PFSK-1 (cell line): ENCODE data around the gene PLOD3. TPM values are rescaled to one million over a fixed set of nuclear protein-coding genes. Genes with fewer than 3 reads are reported as not detected.

Source experiments
- FOXP2 ChIP-seq: optimal IDR thresholded peaks from 2 replicates; pipeline ENCODE3; 2011; ENCODE audit warnings: borderline replicate concordance, control low read depth, inconsistent platforms; ENCODE audit not compliant: insufficient read depth; ENCODE audit errors: extremely low read length, extremely low read depth
- POLR2AphosphoS5 ChIP-seq: IDR thresholded peaks from 2 replicates; pipeline ENCODE4 v1.6.1; 2012; ENCODE audit warnings: low read depth, mild to moderate bottlenecking, control low read depth, low read length, moderate library complexity
- SIN3A ChIP-seq: IDR thresholded peaks from 2 replicates; pipeline ENCODE4 v1.6.1; 2012; ENCODE audit warnings: mild to moderate bottlenecking, low read length, moderate library complexity, borderline replicate concordance; ENCODE audit not compliant: insufficient read depth
- TAF1 ChIP-seq: IDR thresholded peaks from 2 replicates; pipeline ENCODE4 v1.6.1; 2012; ENCODE audit warnings: low read length, control low read depth, borderline replicate concordance; ENCODE audit not compliant: insufficient read depth
- polyA plus RNA-seq: library from polyadenylated mRNA; unstranded; fragments of >200 nt; gene quantifications from one replicate; pipeline ENCODE4 v1.2.1, GENCODE V29; 2012; ENCODE audit warnings: low read depth, missing spikeins; ENCODE audit not compliant: insufficient read length
- TF ChIP-seq, protein P1 (sequence below), 2 experiments: IDR thresholded peaks; 2 replicates each; pipeline versions ENCODE4 v1.6.1 to v1.8.0; 2011 to 2012; ENCODE audit warnings: low read depth in 2 of 2, low read length in 2 of 2, control low read depth in 1 of 2, inconsistent platforms in 1 of 2, mild to moderate bottlenecking in 1 of 2, moderate library complexity in 1 of 2; ENCODE audit not compliant: insufficient read depth in 1 of 2

PLOD3 gene, protein sequence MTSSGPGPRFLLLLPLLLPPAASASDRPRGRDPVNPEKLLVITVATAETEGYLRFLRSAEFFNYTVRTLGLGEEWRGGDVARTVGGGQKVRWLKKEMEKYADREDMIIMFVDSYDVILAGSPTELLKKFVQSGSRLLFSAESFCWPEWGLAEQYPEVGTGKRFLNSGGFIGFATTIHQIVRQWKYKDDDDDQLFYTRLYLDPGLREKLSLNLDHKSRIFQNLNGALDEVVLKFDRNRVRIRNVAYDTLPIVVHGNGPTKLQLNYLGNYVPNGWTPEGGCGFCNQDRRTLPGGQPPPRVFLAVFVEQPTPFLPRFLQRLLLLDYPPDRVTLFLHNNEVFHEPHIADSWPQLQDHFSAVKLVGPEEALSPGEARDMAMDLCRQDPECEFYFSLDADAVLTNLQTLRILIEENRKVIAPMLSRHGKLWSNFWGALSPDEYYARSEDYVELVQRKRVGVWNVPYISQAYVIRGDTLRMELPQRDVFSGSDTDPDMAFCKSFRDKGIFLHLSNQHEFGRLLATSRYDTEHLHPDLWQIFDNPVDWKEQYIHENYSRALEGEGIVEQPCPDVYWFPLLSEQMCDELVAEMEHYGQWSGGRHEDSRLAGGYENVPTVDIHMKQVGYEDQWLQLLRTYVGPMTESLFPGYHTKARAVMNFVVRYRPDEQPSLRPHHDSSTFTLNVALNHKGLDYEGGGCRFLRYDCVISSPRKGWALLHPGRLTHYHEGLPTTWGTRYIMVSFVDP
- 619 TPM for polyA plus RNA-seq

DNA sequence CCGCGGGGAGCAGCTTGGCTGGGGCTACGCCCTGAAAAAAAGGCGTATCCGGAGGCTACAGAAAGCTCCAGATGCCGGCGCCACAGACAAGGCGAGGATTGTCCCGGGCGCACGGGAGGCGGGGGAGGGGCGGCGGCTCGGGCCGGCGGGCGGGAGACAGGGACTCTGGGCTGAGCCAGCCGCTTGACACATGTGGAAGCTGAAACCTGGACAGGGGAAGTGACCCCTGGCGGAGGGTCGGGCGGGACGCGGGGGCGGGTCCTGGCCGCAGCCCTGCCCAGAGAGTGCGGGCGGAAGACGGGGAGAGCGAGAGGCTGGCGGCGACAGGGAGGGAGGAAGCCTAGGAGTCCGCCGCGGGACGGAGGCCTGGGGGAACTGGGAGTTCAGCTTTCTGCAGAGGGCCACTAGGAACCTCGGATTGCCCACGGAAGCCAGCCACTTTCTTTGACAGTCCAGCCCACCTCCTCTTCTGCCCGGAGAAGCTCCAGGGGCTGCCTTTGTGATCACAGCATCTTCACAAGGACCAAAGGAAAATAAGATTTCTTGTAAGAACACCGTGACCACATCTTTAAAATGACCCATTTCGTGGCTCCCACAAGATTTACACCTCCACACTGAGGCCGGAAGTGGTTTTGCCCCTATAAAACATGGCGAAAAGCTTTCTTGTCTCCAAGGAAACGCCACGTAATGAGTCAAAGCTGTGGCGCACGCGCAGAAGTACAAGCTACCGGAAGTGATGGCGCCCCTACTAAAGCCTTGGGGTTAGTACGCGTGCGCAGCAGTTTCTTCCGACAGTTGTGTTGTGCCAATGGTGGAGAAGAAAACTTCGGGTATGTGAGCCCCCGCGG, at the start of gene PLOD3, which contains the start of gene ZNHIT1:
PLOD3 (minus strand) TSS at position 194 of the 848 bp plus-strand sequence. CDS start 307 bp downstream, outside the sequence.
ZNHIT1 (plus strand) TSS at position 778 of the 848 bp plus-strand sequence; CDS start at position 809, 31 bp downstream.
- TF ChIP-seq TAF1, result 0 out of 2 replicates have a peak, but pooled peaks have one; percentile 52
- TF ChIP-seq FOXP2, result peak; percentile 89
- TF ChIP-seq, protein P1, sequence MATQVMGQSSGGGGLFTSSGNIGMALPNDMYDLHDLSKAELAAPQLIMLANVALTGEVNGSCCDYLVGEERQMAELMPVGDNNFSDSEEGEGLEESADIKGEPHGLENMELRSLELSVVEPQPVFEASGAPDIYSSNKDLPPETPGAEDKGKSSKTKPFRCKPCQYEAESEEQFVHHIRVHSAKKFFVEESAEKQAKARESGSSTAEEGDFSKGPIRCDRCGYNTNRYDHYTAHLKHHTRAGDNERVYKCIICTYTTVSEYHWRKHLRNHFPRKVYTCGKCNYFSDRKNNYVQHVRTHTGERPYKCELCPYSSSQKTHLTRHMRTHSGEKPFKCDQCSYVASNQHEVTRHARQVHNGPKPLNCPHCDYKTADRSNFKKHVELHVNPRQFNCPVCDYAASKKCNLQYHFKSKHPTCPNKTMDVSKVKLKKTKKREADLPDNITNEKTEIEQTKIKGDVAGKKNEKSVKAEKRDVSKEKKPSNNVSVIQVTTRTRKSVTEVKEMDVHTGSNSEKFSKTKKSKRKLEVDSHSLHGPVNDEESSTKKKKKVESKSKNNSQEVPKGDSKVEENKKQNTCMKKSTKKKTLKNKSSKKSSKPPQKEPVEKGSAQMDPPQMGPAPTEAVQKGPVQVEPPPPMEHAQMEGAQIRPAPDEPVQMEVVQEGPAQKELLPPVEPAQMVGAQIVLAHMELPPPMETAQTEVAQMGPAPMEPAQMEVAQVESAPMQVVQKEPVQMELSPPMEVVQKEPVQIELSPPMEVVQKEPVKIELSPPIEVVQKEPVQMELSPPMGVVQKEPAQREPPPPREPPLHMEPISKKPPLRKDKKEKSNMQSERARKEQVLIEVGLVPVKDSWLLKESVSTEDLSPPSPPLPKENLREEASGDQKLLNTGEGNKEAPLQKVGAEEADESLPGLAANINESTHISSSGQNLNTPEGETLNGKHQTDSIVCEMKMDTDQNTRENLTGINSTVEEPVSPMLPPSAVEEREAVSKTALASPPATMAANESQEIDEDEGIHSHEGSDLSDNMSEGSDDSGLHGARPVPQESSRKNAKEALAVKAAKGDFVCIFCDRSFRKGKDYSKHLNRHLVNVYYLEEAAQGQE (IDR thresholded peaks at IDR 0.05; ENCODE audit: insufficient read depth in 1 of 2, low read depth in 2 of 2, low read length in 2 of 2), result peak in 1 of 2 experiments; percentile 20; a peak in 1 of 4 replicates
- TF ChIP-seq POLR2AphosphoS5, result peak; percentile 74
- TF ChIP-seq SIN3A, result peak; percentile 96; the same call in 1 of the 2 replicates

DNA sequence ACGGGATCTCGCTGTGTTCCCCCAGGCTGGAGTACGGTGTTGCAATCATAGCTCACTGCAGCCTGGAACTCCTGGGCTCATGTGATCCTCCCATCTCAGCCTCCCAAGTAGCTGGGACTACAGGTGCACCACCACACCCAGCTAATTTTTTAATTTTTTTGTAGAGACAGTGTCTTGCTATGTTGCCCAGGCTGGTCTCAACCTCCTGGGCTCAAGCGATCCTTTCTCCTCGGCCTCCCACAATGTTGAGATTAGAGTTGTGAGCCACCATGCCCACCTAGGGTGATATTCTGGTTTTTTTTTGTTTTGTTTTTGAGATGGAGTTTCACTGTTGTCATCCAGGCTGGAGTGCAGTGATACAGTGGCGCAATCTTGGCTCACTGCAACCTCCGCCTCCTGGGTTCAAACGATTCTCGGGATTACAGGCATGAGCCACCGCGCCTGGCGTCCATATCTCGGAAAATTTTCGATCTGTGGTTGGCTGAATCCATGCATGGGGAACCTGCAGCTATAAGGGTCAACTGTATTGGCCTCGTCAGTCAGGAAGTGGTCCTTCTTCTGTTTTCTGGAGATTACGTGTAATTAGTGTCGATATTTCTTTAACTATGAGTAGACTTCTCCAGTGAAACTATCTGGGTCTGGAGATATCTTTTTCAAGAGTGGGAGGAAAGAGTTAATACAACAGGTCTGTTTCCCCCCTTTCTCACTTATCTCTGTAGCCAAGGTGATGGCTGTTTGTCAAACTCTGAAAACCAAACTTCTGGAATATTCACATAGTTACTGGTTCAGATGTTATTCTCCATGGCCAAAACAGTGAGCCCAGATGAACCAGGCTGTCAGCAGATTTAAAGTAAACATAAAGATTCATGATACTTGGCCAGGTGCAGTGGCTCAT, 48.5 kb upstream of the PLOD3 start:
- TF ChIP-seq, protein P1 (IDR thresholded peaks at IDR 0.05; ENCODE audit: insufficient read depth in 1 of 2, low read depth in 2 of 2, low read length in 2 of 2), result no peak
- TF ChIP-seq SIN3A (no peak), FOXP2 (no peak), TAF1 (no peak), POLR2AphosphoS5 (no peak)

DNA sequence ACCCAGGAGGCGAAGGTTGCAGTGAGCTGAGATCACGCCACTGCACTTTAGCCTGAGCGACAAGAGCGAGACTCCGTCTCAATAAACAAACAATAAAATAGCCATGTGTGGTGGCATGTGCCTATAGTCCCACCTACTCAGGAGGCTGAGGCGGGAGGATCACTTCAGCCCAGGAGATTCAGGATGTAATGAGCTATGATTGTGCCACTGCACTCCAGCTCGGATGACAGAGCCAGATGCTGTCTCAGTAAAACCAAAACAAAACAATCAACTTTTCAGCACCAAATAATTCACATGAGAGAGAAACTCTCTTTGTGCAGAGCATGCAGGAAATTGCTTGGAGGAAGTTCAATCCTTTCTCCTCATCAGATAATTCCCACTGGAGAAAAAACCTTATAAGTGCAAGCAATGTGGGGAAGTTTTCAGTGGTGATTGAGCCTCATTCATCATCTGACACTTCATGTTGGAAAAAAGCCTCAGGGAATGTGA, 40.9 kb upstream of the PLOD3 start:
- no peak for TF ChIP-seq FOXP2
- TF ChIP-seq TAF1, result no peak
- TF ChIP-seq POLR2AphosphoS5, result no peak
- TF ChIP-seq SIN3A, result no peak
- TF ChIP-seq, protein P1 (IDR thresholded peaks at IDR 0.05; ENCODE audit: insufficient read depth in 1 of 2, low read depth in 2 of 2, low read length in 2 of 2), result no peak

DNA sequence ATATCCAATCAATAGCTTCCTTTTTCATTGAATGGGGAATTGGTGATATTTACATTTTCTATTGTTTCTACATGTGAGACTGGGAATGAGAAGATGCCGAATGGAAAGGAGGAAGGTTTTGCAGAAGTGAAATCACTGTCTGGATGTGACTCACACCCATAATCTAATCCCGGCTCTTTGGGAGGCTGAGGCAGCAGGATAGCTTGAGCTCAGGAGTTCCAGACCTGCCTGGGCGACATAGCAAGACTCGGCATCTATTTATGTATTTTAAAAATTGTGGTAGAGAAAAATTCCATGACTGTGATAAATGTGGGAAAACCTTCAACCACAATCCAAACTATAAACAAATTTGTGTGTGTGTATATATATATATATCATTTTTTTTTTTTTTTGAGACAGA, 38.4 kb upstream of the PLOD3 start:
- TF ChIP-seq, protein P1 (IDR thresholded peaks at IDR 0.05; ENCODE audit: insufficient read depth in 1 of 2, low read depth in 2 of 2, low read length in 2 of 2), result no peak
- TF ChIP-seq POLR2AphosphoS5, result no peak
- TF ChIP-seq SIN3A, result no peak
- TF ChIP-seq TAF1, result no peak
- TF ChIP-seq FOXP2, result no peak
